WTC11 (cell line): ENCODE measurements around the gene BRAF. TPM values are rescaled to one million over a fixed set of nuclear protein-coding genes. Genes with fewer than 3 reads are reported as not detected.

Experiments
- ATAC-seq: fragments of 200-7000 bp; cut with Tn5 transposase; 2 replicates; pipeline ENCODE4 v1.10.0; 2021; ENCODE audit warnings: mild to moderate bottlenecking, moderate library complexity
- CTCF ChIA-PET: fragments of 300-600 bp; sonication (Branson Sonifier 250); formaldehyde crosslinking; loops from one replicate; lab custom pipeline; 2021; ENCODE audit warnings: antibody characterized with exemption; lab: Charles Lee
- POLR2A ChIA-PET: fragments of 350-600 bp; sonication (Branson Sonifier 250); formaldehyde crosslinking; loops from one replicate; lab custom pipeline; 2021; ENCODE audit warnings: antibody characterized with exemption; lab: Charles Lee
- DNase-seq: peaks from one replicate; pipeline ENCODE4 v3.0.0; 2021; ENCODE audit warnings: low spot score
- H3K27ac Mint-ChIP-seq: 2 replicates; pipeline ENCODE4 v1.8.0; 2021; ENCODE audit warnings: mixed read lengths
- H3K27me3 Mint-ChIP-seq: 2 replicates; pipeline ENCODE4 v1.8.0; 2021; ENCODE audit warnings: low read depth, mild to moderate bottlenecking, moderate library complexity, mixed read lengths
- H3K36me3 Mint-ChIP-seq: 2 replicates; pipeline ENCODE4 v1.8.0; 2021; ENCODE audit warnings: mixed read lengths
- H3K4me1 Mint-ChIP-seq: 2 replicates; pipeline ENCODE4 v1.8.0; 2022; ENCODE audit warnings: mixed read lengths
- H3K4me3 Mint-ChIP-seq: 2 replicates; pipeline ENCODE4 v1.8.0; 2021; ENCODE audit warnings: mild to moderate bottlenecking, moderate library complexity, mixed read lengths
- H3K9me3 Mint-ChIP-seq: 2 replicates; pipeline ENCODE4 v1.8.0; 2021; ENCODE audit warnings: mixed read lengths
- ATF3 ChIP-seq: sonication (generic); formaldehyde crosslinking; conservative IDR thresholded peaks from 2 replicates; pipeline ENCODE4 v1.8.1; 2022; ENCODE audit warnings: mild to moderate bottlenecking, missing genetic modification reagents
- CREB1 ChIP-seq: sonication (generic); formaldehyde crosslinking; IDR thresholded peaks from 2 replicates; pipeline ENCODE4 v1.8.0; 2023; ENCODE audit warnings: mild to moderate bottlenecking, missing genetic modification reagents
- E2F1 ChIP-seq: sonication (generic); formaldehyde crosslinking; IDR thresholded peaks from 2 replicates; pipeline ENCODE4 v1.8.0; 2022; ENCODE audit warnings: mild to moderate bottlenecking, missing genetic modification reagents
- E2F4 ChIP-seq: sonication (generic); formaldehyde crosslinking; IDR thresholded peaks from 2 replicates; pipeline ENCODE4 v1.8.1; 2022; ENCODE audit warnings: low read depth, mild to moderate bottlenecking, moderate library complexity, missing genetic modification reagents, borderline replicate concordance
- ETV6 ChIP-seq: sonication (generic); formaldehyde crosslinking; IDR thresholded peaks from 2 replicates; pipeline ENCODE4 v1.8.1; 2022; ENCODE audit warnings: mild to moderate bottlenecking, missing genetic modification reagents
- HMGA2 ChIP-seq: fragments of 250-450 bp; sonication (Bioruptor Pico); IDR thresholded peaks from 2 replicates; pipeline ENCODE4 v1.4.0; 2021; ENCODE audit warnings: mild to moderate bottlenecking, moderate library complexity
- KAT7 ChIP-seq: sonication (generic); formaldehyde crosslinking; IDR thresholded peaks from 2 replicates; pipeline ENCODE4 v1.8.1; 2023; ENCODE audit warnings: missing genetic modification reagents, mild to moderate bottlenecking, borderline replicate concordance
- MLX ChIP-seq: sonication (generic); formaldehyde crosslinking; IDR thresholded peaks from 2 replicates; pipeline ENCODE4 v1.8.1; 2023; ENCODE audit warnings: mild to moderate bottlenecking, missing genetic modification reagents, moderate library complexity
- MXD4 ChIP-seq: fragments of 250-450 bp; sonication (Bioruptor Pico); IDR thresholded peaks from 2 replicates; pipeline ENCODE4 v1.8.0; 2021; ENCODE audit warnings: mild to moderate bottlenecking, moderate library complexity, borderline replicate concordance
- MYBL2 ChIP-seq: sonication (generic); formaldehyde crosslinking; IDR thresholded peaks from 2 replicates; pipeline ENCODE4 v1.8.1; 2023; ENCODE audit warnings: mild to moderate bottlenecking, moderate library complexity, missing genetic modification reagents
- NFE2L1 ChIP-seq: sonication (generic); formaldehyde crosslinking; IDR thresholded peaks from 2 replicates; pipeline ENCODE4 v1.8.1; 2023; ENCODE audit warnings: missing genetic modification reagents
- NR1H2 ChIP-seq: sonication (generic); formaldehyde crosslinking; IDR thresholded peaks from 2 replicates; pipeline ENCODE4 v1.9.0; 2021; ENCODE audit warnings: mild to moderate bottlenecking, moderate library complexity, missing genetic modification reagents
- OVOL2 ChIP-seq: fragments of 250-450 bp; sonication (Bioruptor Pico); IDR thresholded peaks from 2 replicates; pipeline ENCODE4 v1.9.0; 2021; ENCODE audit warnings: mild to moderate bottlenecking, borderline replicate concordance
- PREB ChIP-seq: sonication (generic); formaldehyde crosslinking; IDR thresholded peaks from 2 replicates; pipeline ENCODE4 v1.8.1; 2022; ENCODE audit warnings: mild to moderate bottlenecking, missing genetic modification reagents, moderate library complexity, borderline replicate concordance
- SMAD3 ChIP-seq: sonication (generic); formaldehyde crosslinking; IDR thresholded peaks from 2 replicates; pipeline ENCODE4 v1.8.0; 2022; ENCODE audit warnings: missing genetic modification reagents, mild to moderate bottlenecking, borderline replicate concordance
- SMAD4 ChIP-seq: sonication (generic); formaldehyde crosslinking; IDR thresholded peaks from 2 replicates; pipeline ENCODE4 v1.8.0; 2022; ENCODE audit warnings: mild to moderate bottlenecking, missing genetic modification reagents
- STAT6 ChIP-seq: sonication (generic); formaldehyde crosslinking; conservative IDR thresholded peaks from 2 replicates; pipeline ENCODE4 v1.8.1; 2023; ENCODE audit warnings: mild to moderate bottlenecking, low read depth, missing genetic modification reagents, moderate library complexity
- TEAD1 ChIP-seq: sonication (generic); formaldehyde crosslinking; IDR thresholded peaks from 2 replicates; pipeline ENCODE4 v1.8.0; 2022; ENCODE audit warnings: mild to moderate bottlenecking, missing genetic modification reagents
- USF2 ChIP-seq: sonication (generic); formaldehyde crosslinking; IDR thresholded peaks from 2 replicates; pipeline ENCODE4 v1.8.1; 2023; ENCODE audit warnings: mild to moderate bottlenecking, missing genetic modification reagents, moderate library complexity
- ZMAT4 ChIP-seq: fragments of 250-450 bp; sonication (Bioruptor Pico); IDR thresholded peaks from 2 replicates; pipeline ENCODE4 v1.9.0; 2021; ENCODE audit warnings: mild to moderate bottlenecking
- total RNA-seq: library from RNA; stranded (reverse); gene quantifications from 3 replicates; pipeline ENCODE4 v1.2.3, GENCODE V29; 2021

Gene BRAF
- total RNA-seq, 1 experiment from 2014 or later, result 29.2 TPM

GRCh38 chr7:140917258-140917657 is 7.5 kb downstream of the BRAF start:
- no peak for TF ChIP-seq HMGA2 (CRISPR knock-in tag)
- TF ChIP-seq SMAD4 (CRISPR knock-in tag), result no peak
- no peak for TF ChIP-seq ATF3
- no peak for TF ChIP-seq TEAD1 (CRISPR knock-in tag)
- no peak for TF ChIP-seq ETV6
- no peak for TF ChIP-seq KAT7 (CRISPR knock-in tag)
- no peak for TF ChIP-seq SMAD3 (CRISPR knock-in tag)
- TF ChIP-seq E2F4, result no peak
- TF ChIP-seq CREB1 (CRISPR knock-in tag), result no peak
- no peak for TF ChIP-seq STAT6 (CRISPR knock-in tag)
- TF ChIP-seq NFE2L1 (CRISPR knock-in tag), result no peak
- TF ChIP-seq PREB (CRISPR knock-in tag), result no peak
- TF ChIP-seq MXD4 (CRISPR knock-in tag), result no peak
- TF ChIP-seq MYBL2 (CRISPR knock-in tag), result no peak
- no peak for TF ChIP-seq USF2 (CRISPR knock-in tag)
- no peak for TF ChIP-seq ZMAT4 (CRISPR knock-in tag)
- TF ChIP-seq OVOL2 (CRISPR knock-in tag), result no peak
- no peak for TF ChIP-seq E2F1
- no peak for TF ChIP-seq NR1H2 (CRISPR knock-in tag)
- no peak for TF ChIP-seq MLX (CRISPR knock-in tag)
- TF ChIP-seq, all 79 proteins: peak for 0
- POLR2A ChIA-PET, result interaction anchor here (0.6 kb wide), 1 partner anchor 461 kb away, joined by 3 read pairs; no protein-coding TSS in a partner anchor
- Mint-ChIP-seq H3K27me3 (peaks cover 33% of the 10 kb centered on the region), H3K4me1 (peaks cover 16% of the 10 kb centered on the region), H3K36me3 (peaks cover 10% of the 10 kb centered on the region), H3K9me3 (peaks cover 9% of the 10 kb centered on the region), H3K4me3 (no peak overlapping the region), H3K27ac (no peak overlapping the region)
- no peak for ATAC-seq
- DNase-seq, result no peak
- CTCF ChIA-PET, result no interaction called here
